Right atrium auricular region (tissue), 2 donors: ENCODE results near the gene C1orf74. TPM values are rescaled to one million over a fixed set of nuclear protein-coding genes. Genes with fewer than 3 reads are reported as not detected.

ENCODE experiments used
- DNase-seq: peaks from one replicate; pipeline ENCODE4 v3.0.0-alpha.2; 2019; ENCODE audit warnings: low spot score
- H3K27ac ChIP-seq, 2 donors: fragments of 200-600 bp; sonication (generic); 1 replicate in 1 of 2; 2 replicates in 1 of 2; pipeline ENCODE4 v1.5.1; 2016 to 2019
- H3K27me3 ChIP-seq, 2 donors: fragments of 200-600 bp; sonication (generic); one replicate each; pipeline versions ENCODE4 v1.5.1 to v1.6.0; 2017 to 2019
- H3K36me3 ChIP-seq: fragments of 200-600 bp; sonication (generic); one replicate; pipeline ENCODE4 v1.5.1; 2016
- H3K4me1 ChIP-seq, 2 donors: fragments of 200-600 bp; sonication (generic); one replicate each; pipeline versions ENCODE4 v1.5.1 to v1.6.0; 2017 to 2019
- H3K4me3 ChIP-seq, 2 donors: fragments of 200-600 bp; sonication (generic); 1 replicate in 1 of 2; 2 replicates in 1 of 2; pipeline ENCODE4 v1.5.1; 2017 to 2019; ENCODE audit warnings: mild to moderate bottlenecking in 1 of 2, moderate library complexity in 1 of 2
- H3K9me3 ChIP-seq, 2 donors: fragments of 200-600 bp; sonication (generic); one replicate each; pipeline ENCODE4 v1.5.1; 2019
- CTCF ChIP-seq, 2 donors: fragments of 200-600 bp; sonication (generic); IDR thresholded peaks; one replicate each; pipeline ENCODE4 v1.5.1; 2019; ENCODE audit warnings: antibody characterized with exemption in 2 of 2
- total RNA-seq, 2 donors: library from RNA; depleted of rRNA; stranded (reverse); fragments of >200 nt; gene quantifications; one replicate each; pipeline ENCODE4 v1.1.0, GENCODE V29; 2016

Gene C1orf74
- total RNA-seq, 2 donors from 2014 or later: 1.6 to 1.7 TPM

- Histone ChIP-seq H3K36me3 (peaks cover 12% of the 10 kb centered on the region), H3K27me3 (no peaks in the 10 kb centered on the region), H3K4me1 (peaks cover 0 to 41% of the 10 kb centered on the region in 2 donors), H3K9me3 (no peaks in the 10 kb centered on the region), H3K4me3 (no peak overlapping the region), H3K27ac (peak overlapping the region; percentile 86 to 91)
- no peak for TF ChIP-seq CTCF (IDR thresholded peaks at IDR 0.05)
- DNase-seq: no peak
These were observed 1.2 kb upstream of the C1orf74 start for GRCh38 chr1:209785592-209785991.

GRCh38 chr1:209783386-209783785 is 973 bp downstream of the C1orf74 start:
- DNase-seq: no peak
- TF ChIP-seq CTCF (IDR thresholded peaks at IDR 0.05): no peak
- H3K4me1 ChIP-seq: peaks cover 0 to 40% of the 10 kb centered on the region in 2 donors
- H3K9me3 ChIP-seq: no peaks in the 10 kb centered on the region
- no peaks in the 10 kb centered on the region for H3K27me3 ChIP-seq
- H3K27ac ChIP-seq: no peak overlapping the region
- no peaks in the 10 kb centered on the region for H3K36me3 ChIP-seq
- peak overlapping the region in 1 of 2 donors; percentile 70 for H3K4me3 ChIP-seq

- Histone ChIP-seq H3K27ac (no peak overlapping the region), H3K27me3 (no peaks in the 10 kb centered on the region), H3K4me1 (peaks cover 0 to 17% of the 10 kb centered on the region in 2 donors), H3K9me3 (no peaks in the 10 kb centered on the region), H3K4me3 (no peak overlapping the region), H3K36me3 (no peaks in the 10 kb centered on the region)
- no peak for DNase-seq
- TF ChIP-seq CTCF (IDR thresholded peaks at IDR 0.05): no peak
These were observed 4.1 kb downstream of the C1orf74 start for GRCh38 chr1:209780268-209780667.

GRCh38 chr1:209778102-209778501 is 6.3 kb downstream of the C1orf74 start:
- Histone ChIP-seq H3K9me3 (no peaks in the 10 kb centered on the region), H3K4me3 (no peak overlapping the region), H3K27me3 (no peaks in the 10 kb centered on the region), H3K27ac (no peak overlapping the region), H3K4me1 (peaks cover 0 to 2% of the 10 kb centered on the region in 2 donors), H3K36me3 (no peaks in the 10 kb centered on the region)
- no peak for DNase-seq
- TF ChIP-seq CTCF (IDR thresholded peaks at IDR 0.05): no peak

- no peak for TF ChIP-seq CTCF (IDR thresholded peaks at IDR 0.05)
- Histone ChIP-seq H3K27me3 (no peaks in the 10 kb centered on the region), H3K9me3 (no peaks in the 10 kb centered on the region), H3K36me3 (no peaks in the 10 kb centered on the region), H3K27ac (no peak overlapping the region), H3K4me3 (no peak overlapping the region), H3K4me1 (no peaks in the 10 kb centered on the region)
- no peak for DNase-seq
These were observed 6.8 kb downstream of the C1orf74 start for GRCh38 chr1:209777587-209777986.

- H3K27ac ChIP-seq: no peak overlapping the region
These were observed 8.7 kb downstream of the C1orf74 start for GRCh38 chr1:209775678-209776077.

More at GRCh38 chr1:209775678-209776077, 8.7 kb downstream of the C1orf74 start:
- Histone ChIP-seq H3K4me3 (no peak overlapping the region), H3K4me1 (peaks cover 0 to 2% of the 10 kb centered on the region in 2 donors), H3K27me3 (no peaks in the 10 kb centered on the region), H3K36me3 (no peaks in the 10 kb centered on the region), H3K9me3 (no peaks in the 10 kb centered on the region)
- TF ChIP-seq CTCF (IDR thresholded peaks at IDR 0.05): no peak
- DNase-seq: no peak
